ENCODE measurements around the gene MSRB3. TPM values are rescaled to one million over a fixed set of nuclear protein-coding genes. Genes with fewer than 3 reads are reported as not detected.

The MSRB3 gene
- total and polyA plus RNA-seq, 10 donors: 4.3 to 64.4 (median 19.7) TPM

DNA sequence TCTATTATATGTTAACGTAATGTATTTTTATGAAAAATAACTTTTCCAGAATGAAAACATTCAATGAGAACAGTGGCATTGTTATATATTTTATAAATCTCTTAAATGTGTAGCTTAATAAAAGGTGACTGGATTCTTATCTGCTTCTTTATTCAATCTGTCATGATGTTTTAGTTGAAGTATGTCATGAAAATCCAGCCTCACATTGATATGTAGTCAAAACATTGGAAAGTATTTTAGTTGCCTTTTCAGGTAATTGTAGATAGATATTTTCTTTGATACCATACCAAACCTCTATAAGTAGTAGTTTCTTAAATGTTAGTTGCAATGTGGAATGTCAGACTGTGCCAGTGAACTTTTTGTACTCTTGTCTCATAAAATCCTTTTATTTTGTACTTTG lies 41.3 kb upstream of the MSRB3 start:
- Histone ChIP-seq H3K27me3 (replicated peaks in 1 of 7) (no peaks in the 10 kb centered on the region), H3K36me3 (peaks cover 0 to 36% (median 13%) of the 10 kb centered on the region in 6 donors), H3K4me1 (peaks cover 0 to 10% (median 4%) of the 10 kb centered on the region in 6 donors), H3K27ac (no peak overlapping the region), H3K9me3 (no peaks in the 10 kb centered on the region), H3K4me3 (no peak overlapping the region)
- DNase-seq: no peak
- 96 to 98% (median 96%) methylated on average over 1 of the region's 1 CpG for WGBS, 5 donors
- TF ChIP-seq, protein P1, sequence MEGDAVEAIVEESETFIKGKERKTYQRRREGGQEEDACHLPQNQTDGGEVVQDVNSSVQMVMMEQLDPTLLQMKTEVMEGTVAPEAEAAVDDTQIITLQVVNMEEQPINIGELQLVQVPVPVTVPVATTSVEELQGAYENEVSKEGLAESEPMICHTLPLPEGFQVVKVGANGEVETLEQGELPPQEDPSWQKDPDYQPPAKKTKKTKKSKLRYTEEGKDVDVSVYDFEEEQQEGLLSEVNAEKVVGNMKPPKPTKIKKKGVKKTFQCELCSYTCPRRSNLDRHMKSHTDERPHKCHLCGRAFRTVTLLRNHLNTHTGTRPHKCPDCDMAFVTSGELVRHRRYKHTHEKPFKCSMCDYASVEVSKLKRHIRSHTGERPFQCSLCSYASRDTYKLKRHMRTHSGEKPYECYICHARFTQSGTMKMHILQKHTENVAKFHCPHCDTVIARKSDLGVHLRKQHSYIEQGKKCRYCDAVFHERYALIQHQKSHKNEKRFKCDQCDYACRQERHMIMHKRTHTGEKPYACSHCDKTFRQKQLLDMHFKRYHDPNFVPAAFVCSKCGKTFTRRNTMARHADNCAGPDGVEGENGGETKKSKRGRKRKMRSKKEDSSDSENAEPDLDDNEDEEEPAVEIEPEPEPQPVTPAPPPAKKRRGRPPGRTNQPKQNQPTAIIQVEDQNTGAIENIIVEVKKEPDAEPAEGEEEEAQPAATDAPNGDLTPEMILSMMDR (IDR thresholded peaks at IDR 0.05 in 8 of 11, conservative IDR thresholded peaks at IDR 0.05 in 3 of 11): no peak
- TF ChIP-seq POLR2A (IDR thresholded peaks at IDR 0.05): no peak
- intact Hi-C loops (cut with DNase I; ENCODE audit: low total_unique reads): no loop called here

- H3K36me3 ChIP-seq: peaks cover 0 to 50% (median 27%) of the 10 kb centered on the region in 6 donors
- H3K27me3 ChIP-seq (replicated peaks in 1 of 7): no peaks in the 10 kb centered on the region
- WGBS, 5 donors: 96 to 97% (median 97%) methylated on average over 3 of the region's 3 CpGs
- DNase-seq: no peak
- H3K4me3 ChIP-seq: no peak overlapping the region
- intact Hi-C loops (cut with DNase I; ENCODE audit: low total_unique reads): no loop called here
- no peak overlapping the region for H3K27ac ChIP-seq
- H3K4me1 ChIP-seq: no peaks in the 10 kb centered on the region
- no peaks in the 10 kb centered on the region for H3K9me3 ChIP-seq
- TF ChIP-seq, protein P1 (IDR thresholded peaks at IDR 0.05 in 8 of 11, conservative IDR thresholded peaks at IDR 0.05 in 3 of 11): no peak
These were observed 39.9 kb upstream of the MSRB3 start for GRCh38 chr12:65238609-65239008.

- Histone ChIP-seq H3K36me3 (peaks cover 0 to 59% (median 23%) of the 10 kb centered on the region in 6 donors), H3K4me3 (no peak overlapping the region), H3K27me3 (replicated peaks in 1 of 7) (no peaks in the 10 kb centered on the region), H3K27ac (no peak overlapping the region), H3K9me3 (no peaks in the 10 kb centered on the region), H3K4me1 (no peaks in the 10 kb centered on the region)
- intact Hi-C loops (cut with DNase I; ENCODE audit: low total_unique reads): no loop called here
- 87 to 93% (median 91%) methylated on average over 2 of the region's 2 CpGs for whole genome bisulfite sequencing, 5 donors
- TF ChIP-seq POLR2A (IDR thresholded peaks at IDR 0.05) (no peak), POLR2AphosphoS5 (IDR thresholded peaks at IDR 0.05) (no peak)
- TF ChIP-seq, protein P1 (IDR thresholded peaks at IDR 0.05 in 8 of 11, conservative IDR thresholded peaks at IDR 0.05 in 3 of 11): no peak
- DNase-seq: no peak
These were observed 29.5 kb upstream of the MSRB3 start for GRCh38 chr12:65248656-65249633.

- no peaks in the 10 kb centered on the region for H3K9me3 ChIP-seq
- TF ChIP-seq, protein P1 (IDR thresholded peaks at IDR 0.05 in 8 of 11, conservative IDR thresholded peaks at IDR 0.05 in 3 of 11): no peak
- TF ChIP-seq POLR2A (IDR thresholded peaks at IDR 0.05) (no peak), POLR2AphosphoS5 (IDR thresholded peaks at IDR 0.05) (no peak)
- WGBS, 5 donors: 69 to 87% (median 81%) methylated on average over 1 of the region's 1 CpG
- H3K4me1 ChIP-seq: no peaks in the 10 kb centered on the region
- H3K27ac ChIP-seq: no peak overlapping the region
- H3K27me3 ChIP-seq (replicated peaks in 1 of 7): no peaks in the 10 kb centered on the region
- peaks cover 0 to 23% (median 3%) of the 10 kb centered on the region in 6 donors for H3K36me3 ChIP-seq
- DNase-seq: no peak
- no peak overlapping the region for H3K4me3 ChIP-seq
- intact Hi-C loops (cut with DNase I; ENCODE audit: low total_unique reads): no loop called here
These were observed 26.0 kb upstream of the MSRB3 start for GRCh38 chr12:65252515-65252914.
